Epithelial cell of proximal tubule (primary cell): ENCODE data around the gene NECAP2. TPM values are rescaled to one million over a fixed set of nuclear protein-coding genes. Genes with fewer than 3 reads are reported as not detected.

Experiments used
- DNase-seq: peaks from one replicate; pipeline ENCODE4 v3.0.0-alpha.2; 2011; ENCODE audit warnings: low read depth
- H3K4me3 ChIP-seq: 2 replicates; pipeline ENCODE4 v1.5.1; 2011; ENCODE audit warnings: low read depth, mild to moderate bottlenecking, low read length
- CTCF ChIP-seq: conservative IDR thresholded peaks from 2 replicates; pipeline ENCODE4 v1.5.1; 2012; ENCODE audit warnings: low read depth, mild to moderate bottlenecking, low read length
- total RNA-seq: library from RNA; depleted of rRNA; stranded (reverse); fragments of >200 nt; gene quantifications from 2 replicates; pipeline ENCODE4 v1.2.3, GENCODE V29; 2015

Gene NECAP2
- total RNA-seq, 1 donor from 2014 or later: 131 TPM

- TF ChIP-seq CTCF: no peak
- no peak for DNase-seq
- no peak overlapping the region for H3K4me3 ChIP-seq
Observed at GRCh38 chr1:16459352-16459925, 18.9 kb downstream of the NECAP2 start.

GRCh38 chr1:16461681-16462080, 21.2 kb downstream of the NECAP2 start:
- no peak for DNase-seq
- H3K4me3 ChIP-seq: no peak overlapping the region
- no peak for TF ChIP-seq CTCF

- H3K4me3 ChIP-seq: no peak overlapping the region
- no peak for TF ChIP-seq CTCF
- DNase-seq: no peak
Observed at GRCh38 chr1:16462773-16463330, 22.3 kb downstream of the NECAP2 start.

GRCh38 chr1:16464917-16465625, 24.5 kb downstream of the NECAP2 start:
- DNase-seq: no peak
- TF ChIP-seq CTCF: no peak
- no peak overlapping the region for H3K4me3 ChIP-seq

- no peak overlapping the region for H3K4me3 ChIP-seq
- no peak for TF ChIP-seq CTCF
- no peak for DNase-seq
Observed at GRCh38 chr1:16468558-16468957, 28.0 kb downstream of the NECAP2 start.

- no peak for TF ChIP-seq CTCF
- no peak for DNase-seq
Observed at GRCh38 chr1:16474166-16474800, 33.8 kb downstream of the NECAP2 start.

More at GRCh38 chr1:16474166-16474800, 33.8 kb downstream of the NECAP2 start:
- H3K4me3 ChIP-seq: no peak overlapping the region
